Breast epithelium (tissue), 4 donors: Measurements from ENCODE around the gene C2orf81. TPM values are rescaled to one million over a fixed set of nuclear protein-coding genes. Genes with fewer than 3 reads are reported as not detected.

Source experiments
- DNase-seq, 2 donors: peaks; one replicate each; pipeline ENCODE4 v3.0.0-alpha.2; 2019; ENCODE audit warnings: low spot score in 2 of 2
- H3K27ac ChIP-seq, 2 donors: fragments of 200-600 bp; sonication (generic) in 1 of 2; one replicate each; pipeline ENCODE4 v1.5.1; 2016 to 2019; ENCODE audit warnings: mild to moderate bottlenecking in 1 of 2
- H3K27me3 ChIP-seq, 2 donors: fragments of 200-600 bp; sonication (generic) in 1 of 2; one replicate each; pipeline versions ENCODE4 v1.5.1 to v1.6.0; 2017 to 2019; ENCODE audit warnings: control low read depth in 1 of 2, mild to moderate bottlenecking in 1 of 2
- H3K36me3 ChIP-seq: fragments of 200-600 bp; one replicate; pipeline ENCODE4 v1.5.1; 2019
- H3K4me1 ChIP-seq, 2 donors: fragments of 200-600 bp; sonication (generic); one replicate each; pipeline ENCODE4 v1.5.1; 2016 to 2019; ENCODE audit warnings: control low read depth in 1 of 2
- H3K4me3 ChIP-seq, 3 donors: fragments of 200-600 bp; sonication (generic); 1 replicate in 2 of 3; 2 replicates in 1 of 3; pipeline ENCODE4 v1.5.1; 2016 to 2019; ENCODE audit warnings: mild to moderate bottlenecking in 3 of 3, moderate library complexity in 2 of 3
- H3K9me3 ChIP-seq, 2 donors: fragments of 200-600 bp; sonication (generic) in 1 of 2; one replicate each; pipeline ENCODE4 v1.5.1; 2016 to 2019; ENCODE audit warnings: control low read depth in 1 of 2
- CTCF ChIP-seq, 3 donors: fragments of 450-650 bp; IDR thresholded peaks; one replicate each; pipeline ENCODE4 v1.5.1; 2016 to 2017; ENCODE audit warnings: antibody characterized with exemption in 3 of 3, mild to moderate bottlenecking in 3 of 3, moderate library complexity in 3 of 3
- POLR2A ChIP-seq: fragments of 450-650 bp; IDR thresholded peaks from one replicate; pipeline ENCODE4 v1.6.1; 2016; ENCODE audit warnings: antibody characterized with exemption, mild to moderate bottlenecking, moderate library complexity
- POLR2AphosphoS5 ChIP-seq, 3 donors: sonication (generic); formaldehyde crosslinking; IDR thresholded peaks; one replicate each; pipeline ENCODE4 v1.6.1; 2017; ENCODE audit warnings: antibody characterized with exemption in 3 of 3
- intact Hi-C: fragments of 100-400 bp; cut with DNase I; formaldehyde crosslinking; loops from one replicate; pipeline ENCODE4 v1.15.1; 2023; ENCODE audit warnings: low total_unique reads
- total RNA-seq, 3 donors: library from RNA; depleted of rRNA; stranded (reverse); fragments of >200 nt; gene quantifications; one replicate each; pipeline ENCODE4 v1.1.0, GENCODE V29; 2016

The C2orf81 gene
- total RNA-seq, 3 donors from 2014 or later = 0.64 to 1.6 (median 1.3) TPM

GRCh38 chr2:74441170-74441689 is 19.8 kb upstream of the C2orf81 start:
- Histone ChIP-seq H3K4me1 (peaks cover 5 to 15% of the 10 kb centered on the region in 2 donors), H3K9me3 (no peaks in the 10 kb centered on the region), H3K27ac (peak overlapping the region; percentile 93 to 97), H3K36me3 (no peaks in the 10 kb centered on the region), H3K4me3 (peak overlapping the region; percentile 47 to 84 (median 60)), H3K27me3 (no peaks in the 10 kb centered on the region)
- peak in 1 of 2 donors; percentile 42 for DNase-seq
- TF ChIP-seq CTCF (IDR thresholded peaks at IDR 0.05) = no peak
- TF ChIP-seq POLR2AphosphoS5 (IDR thresholded peaks at IDR 0.05) = no peak
- TF ChIP-seq POLR2A = no peak
- intact Hi-C loops = no loop called here

- DNase-seq = peak; percentile 73 to 78
- intact Hi-C loops = no loop called here
- Histone ChIP-seq H3K27ac (peak overlapping the region; percentile 93 to 97), H3K4me1 (peaks cover 5 to 15% of the 10 kb centered on the region in 2 donors), H3K4me3 (peak overlapping the region; percentile 47 to 84 (median 60)), H3K27me3 (no peaks in the 10 kb centered on the region), H3K36me3 (no peaks in the 10 kb centered on the region), H3K9me3 (no peaks in the 10 kb centered on the region)
- TF ChIP-seq POLR2A = no peak
- peak; percentile 46 to 69 (median 50) for TF ChIP-seq POLR2AphosphoS5 (IDR thresholded peaks at IDR 0.05)
- TF ChIP-seq CTCF (IDR thresholded peaks at IDR 0.05) = peak; percentile 23 to 41 (median 36)
Observed at GRCh38 chr2:74440378-74441169, 19.2 kb upstream of the C2orf81 start.

- DNase-seq = peak in 1 of 2 donors; percentile 62
Observed at GRCh38 chr2:74439803-74440377, 18.5 kb upstream of the C2orf81 start.

GRCh38 chr2:74439373-74439772 is 18.0 kb upstream of the C2orf81 start:
- Histone ChIP-seq H3K9me3 (no peaks in the 10 kb centered on the region), H3K4me3 (peak overlapping the region; percentile 47 to 84 (median 60)), H3K27ac (peak overlapping the region; percentile 93 to 97), H3K27me3 (no peaks in the 10 kb centered on the region), H3K4me1 (peaks cover 5 to 15% of the 10 kb centered on the region in 2 donors), H3K36me3 (no peaks in the 10 kb centered on the region)
- intact Hi-C loops = no loop called here
- no peak for DNase-seq
- TF ChIP-seq CTCF (IDR thresholded peaks at IDR 0.05) (no peak), POLR2AphosphoS5 (IDR thresholded peaks at IDR 0.05) (no peak), POLR2A (no peak)

More at GRCh38 chr2:74439803-74440377, 18.5 kb upstream of the C2orf81 start:
- Histone ChIP-seq H3K27ac (peak overlapping the region; percentile 93 to 97), H3K27me3 (no peaks in the 10 kb centered on the region), H3K9me3 (no peaks in the 10 kb centered on the region), H3K4me1 (peaks cover 5 to 15% of the 10 kb centered on the region in 2 donors), H3K4me3 (peak overlapping the region; percentile 47 to 84 (median 60)), H3K36me3 (no peaks in the 10 kb centered on the region)
- no peak for TF ChIP-seq CTCF (IDR thresholded peaks at IDR 0.05)
- no peak for TF ChIP-seq POLR2AphosphoS5 (IDR thresholded peaks at IDR 0.05)
- TF ChIP-seq POLR2A = no peak
- intact Hi-C loops = no loop called here

- no peaks in the 10 kb centered on the region for H3K27me3 ChIP-seq
- no peak overlapping the region for H3K27ac ChIP-seq
- intact Hi-C loops = no loop called here
- H3K9me3 ChIP-seq = no peaks in the 10 kb centered on the region
- peaks cover 5 to 15% of the 10 kb centered on the region in 2 donors for H3K4me1 ChIP-seq
- H3K4me3 ChIP-seq = no peak overlapping the region
- no peak for TF ChIP-seq POLR2A
- no peak for TF ChIP-seq CTCF (IDR thresholded peaks at IDR 0.05)
- TF ChIP-seq POLR2AphosphoS5 (IDR thresholded peaks at IDR 0.05) = no peak
- no peak for DNase-seq
- no peaks in the 10 kb centered on the region for H3K36me3 ChIP-seq
Observed at GRCh38 chr2:74438248-74438647, 16.8 kb upstream of the C2orf81 start.
